ENCODE measurements around the gene UBC. TPM values are rescaled to one million over a fixed set of nuclear protein-coding genes. Genes with fewer than 3 reads are reported as not detected.
"Not testable (repeated sequence)": the region's sequence is repeated elsewhere in the genome, so short reads cannot be mapped to it uniquely, and the experiment has no call there.

Gene UBC
- total RNA-seq, 1 donor = 1,904 TPM

DNA sequence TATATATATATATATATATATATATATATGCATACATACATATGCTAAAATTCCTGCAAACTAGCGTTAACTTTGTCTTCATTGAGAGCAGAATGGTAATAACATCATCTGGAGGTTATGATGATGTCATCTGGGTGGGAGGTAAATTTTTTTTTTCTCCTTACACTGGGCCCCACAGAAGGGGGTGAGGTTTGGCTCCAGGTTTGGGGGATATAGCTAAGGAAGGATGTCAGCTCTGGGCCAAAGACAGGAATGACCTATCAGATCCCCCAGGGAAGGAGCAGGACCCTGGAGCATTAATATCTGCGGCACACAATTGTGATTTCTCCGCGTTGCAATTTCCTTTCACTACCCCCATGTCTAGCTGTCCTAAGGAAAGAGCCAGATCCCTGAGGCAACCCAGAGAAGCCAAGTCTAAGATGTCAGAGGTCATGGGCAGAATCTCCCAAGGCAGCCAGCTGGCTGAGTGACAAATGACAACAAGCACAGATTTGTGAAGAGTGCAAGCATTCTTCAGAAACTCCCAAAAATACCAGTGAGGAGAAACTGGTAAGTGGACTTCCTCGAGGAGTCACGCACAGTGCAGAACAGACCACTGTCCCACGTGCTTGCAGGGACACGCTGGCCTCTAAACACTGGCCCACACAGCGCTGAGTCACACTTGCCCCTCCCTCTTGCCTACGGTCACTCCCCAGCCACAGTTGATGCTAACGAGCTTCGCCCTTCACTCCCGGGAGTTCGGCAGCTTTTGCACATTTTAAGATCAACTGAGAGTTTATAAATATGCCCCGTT lies 9.9 kb downstream of the UBC start:
- Histone ChIP-seq H4K20me1 (ENCODE audit: insufficient read depth, low read length) (peaks cover 6% of the 10 kb centered on the region), H3K4me2 (ENCODE audit: insufficient read depth, low read length) (peak overlapping the region; percentile 64), H3K27me3 (ENCODE audit: insufficient read depth, low read length) (no peaks in the 10 kb centered on the region), H3K4me1 (ENCODE audit: insufficient read depth, low read length) (peaks cover 20% of the 10 kb centered on the region), H3K27ac (ENCODE audit: low read depth, low read length) (peak overlapping the region; percentile 61), H3K9me3 (ENCODE audit: low read depth, low read length) (no peaks in the 10 kb centered on the region), H3K4me3 (ENCODE audit: insufficient read depth, low read length) (peak overlapping the region; percentile 6), H3K36me3 (ENCODE audit: insufficient read depth, low read length) (no peaks in the 10 kb centered on the region), H3K79me2 (ENCODE audit: insufficient read depth, low read length) (no peaks in the 10 kb centered on the region), H2AFZ (ENCODE audit: low read length) (peak overlapping the region; percentile 57)
- peak; percentile 92 for DNase-seq (ENCODE audit: insufficient read length, low spot score, missing footprints)
- TF ChIP-seq, protein P1, sequence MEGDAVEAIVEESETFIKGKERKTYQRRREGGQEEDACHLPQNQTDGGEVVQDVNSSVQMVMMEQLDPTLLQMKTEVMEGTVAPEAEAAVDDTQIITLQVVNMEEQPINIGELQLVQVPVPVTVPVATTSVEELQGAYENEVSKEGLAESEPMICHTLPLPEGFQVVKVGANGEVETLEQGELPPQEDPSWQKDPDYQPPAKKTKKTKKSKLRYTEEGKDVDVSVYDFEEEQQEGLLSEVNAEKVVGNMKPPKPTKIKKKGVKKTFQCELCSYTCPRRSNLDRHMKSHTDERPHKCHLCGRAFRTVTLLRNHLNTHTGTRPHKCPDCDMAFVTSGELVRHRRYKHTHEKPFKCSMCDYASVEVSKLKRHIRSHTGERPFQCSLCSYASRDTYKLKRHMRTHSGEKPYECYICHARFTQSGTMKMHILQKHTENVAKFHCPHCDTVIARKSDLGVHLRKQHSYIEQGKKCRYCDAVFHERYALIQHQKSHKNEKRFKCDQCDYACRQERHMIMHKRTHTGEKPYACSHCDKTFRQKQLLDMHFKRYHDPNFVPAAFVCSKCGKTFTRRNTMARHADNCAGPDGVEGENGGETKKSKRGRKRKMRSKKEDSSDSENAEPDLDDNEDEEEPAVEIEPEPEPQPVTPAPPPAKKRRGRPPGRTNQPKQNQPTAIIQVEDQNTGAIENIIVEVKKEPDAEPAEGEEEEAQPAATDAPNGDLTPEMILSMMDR (IDR thresholded peaks at IDR 0.05; ENCODE audit: extremely low read depth, low read depth, low read length) = no peak

DNA sequence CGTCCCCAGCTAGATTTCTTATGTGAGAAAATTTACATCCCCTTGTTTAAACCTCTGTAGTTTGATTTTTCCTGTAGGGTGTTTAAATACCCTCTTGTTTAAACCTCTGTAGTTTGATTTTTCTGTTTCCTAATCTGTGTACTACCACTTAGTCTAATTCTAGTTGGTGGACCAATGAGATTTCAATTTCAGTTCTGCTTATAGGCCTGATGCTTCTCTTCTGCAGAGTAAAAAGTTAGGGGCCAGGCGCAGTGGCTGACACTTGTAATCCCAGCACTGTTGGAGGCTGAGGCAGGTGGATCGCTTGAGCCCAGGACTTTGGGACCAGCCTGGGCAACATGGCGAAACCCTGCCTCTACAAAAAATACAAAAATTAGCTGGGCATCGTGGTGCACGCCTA lies 11.5 kb downstream of the UBC start:
- H4K20me1 ChIP-seq (ENCODE audit: insufficient read depth, low read length) = no peaks in the 10 kb centered on the region
- TF ChIP-seq, protein P1 (IDR thresholded peaks at IDR 0.05; ENCODE audit: extremely low read depth, low read depth, low read length) = no peak
- no peaks in the 10 kb centered on the region for H3K27me3 ChIP-seq (ENCODE audit: insufficient read depth, low read length)
- DNase-seq (ENCODE audit: insufficient read length, low spot score, missing footprints) = no peak
- H3K27ac ChIP-seq (ENCODE audit: low read depth, low read length) = no peak overlapping the region
- H3K79me2 ChIP-seq (ENCODE audit: insufficient read depth, low read length) = no peaks in the 10 kb centered on the region
- no peak overlapping the region for H3K4me2 ChIP-seq (ENCODE audit: insufficient read depth, low read length)
- peaks cover 29% of the 10 kb centered on the region for H3K4me1 ChIP-seq (ENCODE audit: insufficient read depth, low read length)
- no peak overlapping the region for H2AFZ ChIP-seq (ENCODE audit: low read length)
- H3K9me3 ChIP-seq (ENCODE audit: low read depth, low read length) = no peaks in the 10 kb centered on the region
- no peaks in the 10 kb centered on the region for H3K36me3 ChIP-seq (ENCODE audit: insufficient read depth, low read length)
- H3K4me3 ChIP-seq (ENCODE audit: insufficient read depth, low read length) = no peak overlapping the region

DNA sequence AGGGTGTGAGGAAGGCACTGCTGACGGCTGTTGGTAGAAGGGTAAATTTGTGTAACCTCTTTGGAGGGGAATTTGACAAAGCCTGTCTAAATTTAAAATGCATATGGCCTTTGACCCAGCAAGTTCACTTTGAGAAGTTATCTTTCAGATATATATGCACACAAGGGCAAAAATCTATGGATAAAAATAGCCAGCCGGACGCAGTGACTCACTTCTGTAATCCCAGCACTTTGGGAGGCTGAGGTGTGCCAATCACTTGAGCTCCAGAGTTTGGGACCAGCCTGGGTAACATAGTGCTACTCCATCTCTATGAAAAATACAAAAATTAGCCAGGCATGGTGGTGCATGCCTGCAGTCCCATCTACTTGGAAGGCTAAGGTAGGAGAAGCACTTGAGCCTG lies 13.4 kb downstream of the UBC start:
- Histone ChIP-seq H3K4me3 (ENCODE audit: insufficient read depth, low read length) (no peak overlapping the region), H3K36me3 (ENCODE audit: insufficient read depth, low read length) (no peaks in the 10 kb centered on the region), H4K20me1 (ENCODE audit: insufficient read depth, low read length) (no peaks in the 10 kb centered on the region), H3K27me3 (ENCODE audit: insufficient read depth, low read length) (no peaks in the 10 kb centered on the region), H3K4me2 (ENCODE audit: insufficient read depth, low read length) (no peak overlapping the region), H3K79me2 (ENCODE audit: insufficient read depth, low read length) (no peaks in the 10 kb centered on the region), H3K27ac (ENCODE audit: low read depth, low read length) (no peak overlapping the region), H3K4me1 (ENCODE audit: insufficient read depth, low read length) (peaks cover 26% of the 10 kb centered on the region), H2AFZ (ENCODE audit: low read length) (no peak overlapping the region), H3K9me3 (ENCODE audit: low read depth, low read length) (no peaks in the 10 kb centered on the region)
- no peak for DNase-seq (ENCODE audit: insufficient read length, low spot score, missing footprints)
- TF ChIP-seq, protein P1 (IDR thresholded peaks at IDR 0.05; ENCODE audit: extremely low read depth, low read depth, low read length) = no peak

DNA sequence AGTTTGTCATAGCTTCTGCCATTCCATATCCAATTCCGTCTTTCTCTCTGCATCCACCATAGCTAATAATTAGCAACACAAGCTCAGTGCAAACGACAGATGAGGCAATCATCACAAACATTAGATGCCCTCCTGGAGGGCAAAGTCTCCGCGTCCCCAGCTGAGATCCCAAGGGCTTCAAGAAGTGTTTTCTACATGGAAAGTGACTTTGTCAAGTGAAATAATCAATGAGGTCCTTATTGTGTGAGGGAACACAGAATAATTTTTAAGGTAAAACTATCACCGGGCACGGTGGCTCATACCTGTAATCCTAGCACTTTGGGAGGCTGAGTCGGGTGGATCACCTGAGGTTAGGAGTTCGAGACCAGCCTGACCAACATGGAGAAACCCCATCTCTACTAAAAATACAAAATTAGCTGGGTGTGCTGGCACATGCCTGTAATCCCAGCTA lies 14.1 kb downstream of the UBC start:
- not testable (repeated sequence) for H3K36me3 ChIP-seq (ENCODE audit: insufficient read depth, low read length); H3K79me2 ChIP-seq (ENCODE audit: insufficient read depth, low read length); H3K9me3 ChIP-seq (ENCODE audit: low read depth, low read length); H3K27ac ChIP-seq (ENCODE audit: low read depth, low read length); H3K4me2 ChIP-seq (ENCODE audit: insufficient read depth, low read length); H3K27me3 ChIP-seq (ENCODE audit: insufficient read depth, low read length); H2AFZ ChIP-seq (ENCODE audit: low read length); H3K4me3 ChIP-seq (ENCODE audit: insufficient read depth, low read length); H4K20me1 ChIP-seq (ENCODE audit: insufficient read depth, low read length); DNase-seq (ENCODE audit: insufficient read length, low spot score, missing footprints)
- H3K4me1 ChIP-seq (ENCODE audit: insufficient read depth, low read length) = peaks cover 26% of the 10 kb centered on the region
